ENCODE results near the gene DDX24.

GRCh38 chr14:94000267-94000666 lies 80.7 kb downstream of the DDX24 start:
- no peak for TF ChIP-seq NR2C1 (IDR thresholded peaks at IDR 0.05)
- no peak for TF ChIP-seq NR2C1 (tag; IDR thresholded peaks at IDR 0.05)
- TF ChIP-seq CREB3L1 (IDR thresholded peaks at IDR 0.05; ENCODE audit: borderline replicate concordance, low read depth), result no peak
- TF ChIP-seq FOXJ3 (CRISPR knock-in tag; IDR thresholded peaks at IDR 0.05), result no peak
- no peak for TF ChIP-seq HLTF (IDR thresholded peaks at IDR 0.05)
- no peak for TF ChIP-seq TCF7 (IDR thresholded peaks at IDR 0.05; ENCODE audit: borderline replicate concordance)
- no peak for TF ChIP-seq GTF2F1 (IDR thresholded peaks at IDR 0.05; ENCODE audit: low read depth, low read length)
